HK-2 (cell line): Measurements from ENCODE around the gene ARVCF.
A peak's percentile ranks its signal among the peaks of the same experiment; 100 is the strongest.

Experiments
- DNase-seq: peaks from one replicate; pipeline ENCODE4 v3.0.0-alpha.2; 2018; ENCODE audit not compliant: unreplicated experiment

Gene ARVCF

DNA sequence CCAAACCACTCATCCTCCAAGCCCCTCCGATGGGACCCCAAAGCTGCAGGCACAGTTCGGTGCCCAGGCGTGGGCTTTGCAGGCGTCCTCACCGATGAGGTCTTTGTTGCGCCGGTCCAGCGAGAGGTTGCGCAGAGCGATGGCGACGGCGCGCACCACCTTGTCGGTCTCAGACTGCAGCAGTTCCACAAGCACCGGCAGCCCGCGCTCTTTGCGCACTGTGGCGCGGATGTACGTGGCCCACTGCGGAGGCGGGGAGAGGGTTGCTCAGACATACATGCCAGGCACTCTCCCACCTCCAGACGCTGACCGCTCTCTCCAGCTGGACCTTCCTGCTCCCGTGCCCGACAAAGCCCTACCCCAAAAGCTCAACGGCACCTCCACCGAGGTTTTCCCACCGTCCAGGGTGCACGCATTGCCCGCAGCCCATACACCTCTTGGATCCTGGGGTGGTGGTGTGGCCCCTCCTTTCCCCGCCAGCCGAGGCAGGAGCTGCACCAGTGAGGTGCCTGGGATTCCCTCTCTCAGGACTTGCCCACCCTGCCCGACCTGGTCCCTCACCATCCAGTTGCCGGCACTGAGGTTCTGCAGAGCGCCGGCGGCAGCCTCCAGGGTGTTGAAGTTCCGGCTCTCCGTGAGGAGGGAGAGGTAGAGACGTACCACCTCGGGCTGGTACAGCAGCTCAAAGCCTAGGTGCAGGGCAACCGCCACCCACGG, 42.9 kb downstream of the ARVCF start:
- DNase-seq: no peak

DNA sequence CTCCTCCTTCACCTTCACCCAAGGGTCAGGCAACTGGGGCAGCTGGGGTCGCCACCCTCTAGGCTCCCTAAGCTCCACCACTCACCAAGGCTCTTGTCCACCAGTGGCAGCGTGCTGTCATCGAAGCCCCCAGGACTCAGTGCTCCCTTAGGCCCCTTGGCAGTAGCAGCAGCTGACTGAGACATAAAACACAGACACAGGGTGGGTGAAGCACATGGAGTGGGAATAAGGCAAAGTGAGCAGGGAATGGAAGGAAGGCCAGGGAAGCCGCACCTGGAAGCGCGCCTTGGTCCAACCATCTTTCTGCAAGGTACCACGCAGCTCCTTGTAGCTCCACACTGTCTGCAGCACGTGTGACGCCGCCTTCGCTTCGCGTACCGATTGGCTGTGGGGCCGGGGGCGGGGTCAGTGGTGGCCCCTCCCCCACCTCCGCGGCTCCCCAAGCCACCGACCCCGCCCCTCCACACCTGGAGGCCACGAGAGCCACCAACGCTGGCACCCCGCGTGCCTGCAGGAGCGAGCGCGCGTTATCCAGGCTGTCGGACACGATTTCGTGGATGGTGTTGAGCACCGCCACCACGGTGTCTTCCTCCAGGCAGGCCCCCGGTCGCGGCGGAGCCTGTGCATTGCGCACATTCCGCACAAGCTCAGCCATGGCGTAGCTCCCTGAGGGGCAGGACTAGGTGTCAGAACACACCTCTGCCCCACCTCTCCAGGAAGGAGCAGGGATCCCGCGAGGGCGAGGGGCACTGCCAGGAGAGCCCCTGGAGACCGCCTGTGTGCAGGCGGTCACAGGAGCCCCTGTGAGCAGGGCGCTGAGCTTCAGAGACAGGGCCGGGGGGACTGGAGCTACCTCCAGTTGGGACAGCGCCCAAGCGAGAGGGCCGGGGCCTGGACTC, 43.7 kb downstream of the ARVCF start:
- no peak for DNase-seq

DNA sequence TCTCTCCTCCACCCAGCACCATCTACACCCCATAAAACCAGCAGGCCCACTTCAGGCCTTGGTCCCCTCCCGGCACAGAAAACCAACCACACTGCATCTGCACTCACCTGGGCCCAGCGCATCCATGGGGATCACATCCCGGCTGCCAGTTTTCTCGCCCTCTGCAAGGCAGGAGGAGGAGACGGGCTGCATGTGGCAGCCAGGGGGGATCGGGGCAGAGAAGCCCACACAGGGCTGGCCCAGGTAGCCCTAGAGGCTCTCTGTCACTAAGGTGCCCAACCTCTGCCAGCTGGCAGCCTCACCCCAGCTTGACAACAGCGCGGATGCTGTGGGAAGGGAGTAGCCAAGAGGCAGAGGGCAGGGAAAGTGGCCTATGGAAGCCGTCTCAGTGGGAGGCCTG, 44.4 kb downstream of the ARVCF start:
- no peak for DNase-seq

DNA sequence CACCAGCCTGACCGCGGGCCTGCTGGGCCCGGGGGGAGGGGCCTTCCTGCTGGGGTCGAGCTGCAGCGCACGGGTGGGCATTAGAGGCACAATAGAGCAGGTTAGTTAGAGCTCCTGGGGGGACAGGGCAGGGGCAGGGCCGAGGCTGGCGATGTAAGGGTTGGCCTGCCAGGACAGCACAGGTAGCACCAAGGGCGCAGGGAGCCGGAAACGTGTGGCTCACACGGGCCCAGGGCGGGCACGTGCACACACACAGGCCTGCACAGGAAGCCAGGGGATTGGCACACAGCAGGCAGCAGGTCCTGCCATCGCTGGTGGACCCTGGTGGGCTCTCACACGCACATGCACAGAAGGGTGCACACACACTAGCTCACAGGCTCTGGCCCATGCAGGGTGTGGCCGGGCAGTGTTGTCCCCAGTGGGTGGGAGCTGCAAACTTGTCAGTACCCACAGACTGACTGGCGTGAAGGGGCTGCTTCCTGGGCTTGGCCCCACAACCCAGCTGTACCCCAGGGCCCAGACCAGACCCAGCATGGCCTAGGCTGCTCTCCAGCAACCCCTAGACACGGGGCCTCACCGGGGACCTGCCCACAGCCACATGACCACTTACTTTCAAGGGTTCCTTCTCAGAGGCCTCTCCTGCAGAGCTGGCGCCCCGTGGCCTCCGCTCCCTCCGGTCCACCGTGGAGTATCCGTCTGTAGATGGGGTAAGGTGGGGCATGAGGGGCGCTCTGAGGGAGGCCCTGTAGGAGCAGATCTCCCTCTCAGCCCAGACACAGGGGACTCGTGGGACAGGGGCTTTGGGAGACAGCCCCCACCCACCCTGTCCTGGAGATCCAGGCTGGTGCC, 45.1 kb downstream of the ARVCF start:
- DNase-seq: no peak

DNA sequence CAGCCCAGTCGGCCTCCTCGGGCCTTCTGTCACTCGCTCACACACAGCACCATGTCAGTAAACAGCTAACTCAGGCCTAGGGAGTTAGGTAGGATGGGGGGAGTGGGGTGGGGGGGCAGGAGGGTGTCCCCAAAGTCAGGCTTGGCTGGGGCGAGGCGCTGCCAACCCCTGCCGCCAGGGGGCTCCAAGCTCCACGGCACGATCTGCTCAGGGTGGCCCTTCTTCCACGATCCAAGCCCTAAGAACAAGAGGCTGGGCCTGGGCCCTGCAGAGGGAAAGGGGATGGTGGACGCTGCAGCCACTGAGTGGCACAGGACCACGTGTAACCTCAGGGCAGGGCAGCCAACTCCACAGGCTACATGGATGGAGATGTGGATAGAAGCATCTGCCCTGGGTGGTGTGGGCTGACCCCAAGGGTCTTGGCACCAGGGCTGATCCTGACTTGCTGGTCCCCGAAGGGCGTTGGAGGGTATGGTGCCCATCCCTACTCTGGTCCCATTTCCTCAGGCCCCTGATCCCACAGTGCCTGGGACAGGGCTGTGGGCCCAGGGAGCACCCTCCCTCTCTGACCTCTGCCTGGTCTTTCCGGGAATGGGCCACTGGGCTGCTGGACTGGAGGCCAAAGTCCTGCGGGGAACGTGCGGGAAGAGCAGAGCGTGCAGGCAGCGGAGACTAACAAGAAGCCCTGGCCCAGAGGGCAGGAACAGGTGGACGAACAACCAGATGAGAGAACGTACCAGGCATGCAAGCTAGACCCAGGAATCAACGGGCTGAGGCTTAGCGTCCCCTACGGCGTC, 45.9 kb downstream of the ARVCF start:
- DNase-seq: peak; percentile 68

DNA sequence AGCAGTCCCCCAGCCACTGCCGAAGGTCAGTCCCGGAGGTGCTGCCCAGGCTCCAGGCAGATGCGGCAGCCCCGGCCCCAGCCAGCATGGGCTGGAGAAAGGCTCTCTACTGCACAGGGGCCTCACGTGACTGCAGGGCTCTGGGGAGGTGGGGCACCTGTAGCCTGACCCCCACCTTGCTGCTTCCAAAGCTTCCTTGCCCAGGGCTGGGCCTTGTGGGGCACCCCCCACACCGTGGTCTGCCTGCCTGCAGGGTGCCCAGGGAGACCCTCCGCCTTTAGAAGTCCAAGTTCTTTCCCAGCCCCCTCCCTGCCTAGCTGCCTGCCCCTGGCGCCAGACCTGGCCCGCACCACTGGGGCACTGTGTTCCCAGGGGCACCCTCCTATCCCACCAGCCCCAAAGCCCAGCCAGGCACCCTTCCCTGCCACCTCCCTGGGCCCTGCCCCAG, 46.6 kb downstream of the ARVCF start:
- no peak for DNase-seq

DNA sequence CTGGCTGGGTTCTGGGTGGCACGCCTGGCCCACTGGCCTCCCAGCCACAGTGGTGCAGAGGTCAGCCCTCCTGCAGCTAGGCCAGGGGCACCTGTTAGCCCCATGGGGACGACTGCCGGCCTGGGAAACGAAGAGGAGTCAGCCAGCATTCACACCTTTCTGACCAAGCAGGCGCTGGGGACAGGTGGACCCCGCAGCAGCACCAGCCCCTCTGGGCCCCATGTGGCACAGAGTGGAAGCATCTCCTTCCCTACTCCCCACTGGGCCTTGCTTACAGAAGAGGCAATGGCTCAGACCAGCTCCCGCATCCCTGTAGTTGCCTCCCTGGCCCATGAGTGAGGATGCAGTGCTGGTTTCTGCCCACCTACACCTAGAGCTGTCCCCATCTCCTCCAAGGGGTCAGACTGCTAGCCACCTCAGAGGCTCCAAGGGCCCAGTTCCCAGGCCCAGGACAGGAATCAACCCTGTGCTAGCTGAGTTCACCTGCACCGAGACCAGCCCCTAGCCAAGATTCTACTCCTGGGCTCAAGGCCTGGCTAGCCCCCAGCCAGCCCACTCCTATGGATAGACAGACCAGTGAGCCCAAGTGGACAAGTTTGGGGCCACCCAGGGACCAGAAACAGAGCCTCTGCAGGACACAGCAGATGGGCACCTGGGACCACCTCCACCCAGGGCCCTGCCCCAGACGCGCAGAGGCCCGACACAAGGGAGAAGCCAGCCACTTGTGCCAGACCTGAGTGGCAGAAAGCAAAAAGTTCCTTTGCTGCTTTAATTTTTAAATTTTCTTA, 47.3 kb downstream of the ARVCF start:
- no peak for DNase-seq

DNA sequence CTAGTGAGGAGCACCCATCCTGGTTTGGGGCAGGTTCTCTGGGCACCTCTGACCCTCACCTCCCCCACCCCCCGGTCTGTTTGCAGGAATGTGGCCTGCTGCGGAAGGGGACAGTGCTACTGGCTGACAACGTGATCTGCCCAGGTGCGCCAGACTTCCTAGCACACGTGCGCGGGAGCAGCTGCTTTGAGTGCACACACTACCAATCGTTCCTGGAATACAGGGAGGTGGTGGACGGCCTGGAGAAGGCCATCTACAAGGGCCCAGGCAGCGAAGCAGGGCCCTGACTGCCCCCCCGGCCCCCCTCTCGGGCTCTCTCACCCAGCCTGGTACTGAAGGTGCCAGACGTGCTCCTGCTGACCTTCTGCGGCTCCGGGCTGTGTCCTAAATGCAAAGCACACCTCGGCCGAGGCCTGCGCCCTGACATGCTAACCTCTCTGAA, 48.2 kb downstream of the ARVCF start:
- no peak for DNase-seq

DNA sequence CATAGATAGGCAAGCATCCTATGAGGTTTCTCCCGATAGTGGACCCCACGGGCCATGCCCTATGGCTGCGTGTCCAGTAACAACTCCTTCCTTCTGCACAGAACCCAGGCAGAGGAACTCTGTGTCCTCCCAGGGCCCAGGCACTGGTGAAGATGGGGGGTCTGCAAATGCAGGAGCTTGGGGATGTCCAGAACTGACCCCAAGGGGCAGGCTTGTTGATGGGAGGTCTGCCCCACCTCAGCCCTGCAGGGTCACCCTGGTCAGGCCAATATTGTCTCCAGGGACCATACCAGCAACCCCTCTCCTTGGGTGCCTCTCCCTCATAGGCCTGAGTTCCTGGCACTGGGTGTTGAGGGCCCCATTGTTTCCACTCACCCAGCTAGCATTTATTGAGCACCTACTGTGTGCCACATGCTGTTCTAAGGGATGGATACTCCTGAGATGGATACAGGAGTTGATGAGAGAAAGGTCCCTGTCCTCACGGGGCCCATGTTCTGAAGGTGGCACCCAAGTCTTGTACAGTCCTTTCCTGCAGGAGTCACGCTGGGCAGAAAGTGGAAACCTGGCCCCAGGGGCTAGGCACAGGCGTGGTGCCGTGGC, 48.7 kb downstream of the ARVCF start:
- no peak for DNase-seq

DNA sequence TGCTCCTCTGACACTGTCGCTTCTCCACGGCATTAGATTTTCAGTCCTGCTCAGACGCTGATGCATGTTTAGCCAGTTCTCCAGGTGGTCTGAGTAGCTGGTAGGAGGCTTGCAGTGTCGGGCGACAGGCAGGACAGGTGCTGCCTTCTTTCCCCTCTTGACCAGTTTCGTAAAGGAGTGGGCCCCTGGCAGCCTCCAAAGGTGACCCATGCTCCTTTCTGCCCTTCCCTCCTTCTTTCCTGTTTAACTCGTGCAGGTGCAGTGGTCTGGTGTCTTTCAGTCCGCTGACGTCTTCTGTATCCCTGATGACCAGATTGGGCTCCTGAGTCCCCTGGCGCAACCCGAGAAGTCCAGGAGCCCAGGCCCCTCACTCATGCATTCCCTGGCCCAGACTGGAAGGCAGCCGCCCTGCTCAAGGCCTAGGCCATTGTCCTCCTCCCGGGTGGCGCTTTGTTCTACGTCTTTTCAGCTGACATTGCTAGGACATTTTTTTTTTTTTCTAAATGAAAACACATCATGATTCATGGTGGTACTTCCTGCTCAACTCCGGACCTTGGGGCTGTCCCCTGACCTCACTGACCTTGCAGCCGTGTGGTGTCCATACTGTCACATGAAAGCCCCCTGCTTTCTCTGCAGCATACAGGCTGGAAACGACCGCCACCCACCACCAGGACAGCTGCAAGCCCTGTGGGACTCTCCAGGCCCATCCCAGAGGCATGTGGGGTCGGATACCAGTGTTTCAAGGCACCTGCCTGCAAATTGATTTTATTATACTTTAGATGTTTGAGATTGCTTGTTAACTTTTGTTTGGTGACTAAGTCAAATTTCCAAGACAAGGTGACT, 49.5 kb downstream of the ARVCF start:
- DNase-seq: no peak

DNA sequence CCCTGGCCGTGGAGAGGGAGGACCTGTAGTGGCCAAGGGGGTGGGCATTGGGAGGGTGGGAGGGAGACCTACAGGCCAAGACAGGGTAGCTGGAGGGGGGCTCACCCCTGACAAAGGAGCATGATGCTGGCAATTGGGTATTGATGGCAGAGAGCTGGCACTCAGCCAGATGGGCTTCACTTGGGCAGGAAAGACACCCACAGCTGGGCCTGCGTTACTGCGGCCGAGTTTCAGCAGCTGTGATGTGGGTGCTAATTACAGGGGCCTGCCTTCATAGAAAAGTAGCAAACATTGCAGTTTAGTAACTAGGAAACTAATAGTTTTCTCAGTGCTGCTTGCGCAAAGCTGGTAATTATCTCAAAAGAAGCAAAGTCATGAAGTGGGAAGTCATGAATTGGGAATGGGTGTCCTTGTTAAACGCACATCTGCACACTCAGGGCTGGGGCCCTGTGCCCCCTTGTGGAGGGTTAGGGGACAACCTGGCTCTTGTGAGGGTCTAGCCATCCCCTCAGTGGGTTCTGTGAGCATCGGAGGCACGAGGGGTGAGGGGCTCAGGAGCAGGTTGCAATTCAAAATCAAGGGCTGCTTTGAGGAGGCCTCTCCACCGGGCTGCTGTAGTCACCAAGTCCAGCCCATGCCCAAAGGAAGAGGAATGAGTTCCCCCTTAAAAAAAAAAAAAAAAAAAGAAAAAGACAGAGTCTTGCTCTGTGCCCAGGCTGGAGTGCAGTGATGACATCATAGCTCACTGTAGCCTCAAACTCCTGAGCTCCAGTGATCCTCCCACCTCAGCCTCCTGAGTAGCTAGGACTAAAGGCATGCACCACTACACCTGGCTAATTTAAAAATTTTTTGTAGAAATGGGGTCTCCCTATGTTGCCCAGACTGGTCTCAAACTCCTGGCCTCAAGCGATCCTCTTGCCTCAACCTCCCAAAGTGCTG, 50.6 kb downstream of the ARVCF start:
- DNase-seq: no peak

DNA sequence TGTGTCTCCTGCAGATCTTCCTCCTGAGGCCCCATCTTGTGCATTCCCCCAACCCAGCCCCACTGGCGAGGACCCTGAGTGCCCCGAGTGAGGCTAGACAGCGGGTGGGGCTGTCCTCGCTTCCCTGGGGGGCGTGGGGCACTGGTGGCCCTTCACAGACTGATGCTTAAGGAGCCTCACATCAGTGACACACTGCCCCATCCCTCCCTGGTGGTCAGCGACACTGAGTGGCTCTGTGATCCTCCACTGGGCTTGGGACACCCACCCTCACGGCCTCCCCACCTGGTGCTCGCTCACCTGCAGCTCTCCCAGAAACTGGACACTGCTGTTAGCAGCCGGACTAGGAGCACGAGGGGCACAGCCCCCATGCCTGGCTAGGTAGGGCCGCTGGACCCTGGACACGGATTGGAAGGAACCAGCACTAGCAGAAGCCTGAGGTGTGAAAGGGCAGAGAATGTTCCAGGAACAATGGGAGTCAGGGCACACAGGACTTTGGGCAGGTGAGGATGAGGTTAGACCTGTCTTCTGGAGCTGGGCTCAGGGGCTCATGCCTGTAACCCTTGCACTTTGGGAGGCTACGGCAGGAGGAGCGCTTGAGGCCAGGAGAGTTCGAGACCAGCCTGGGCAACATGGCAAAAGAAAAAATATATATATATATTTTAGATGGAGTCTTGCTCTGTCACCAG, 51.8 kb downstream of the ARVCF start:
- no peak for DNase-seq

DNA sequence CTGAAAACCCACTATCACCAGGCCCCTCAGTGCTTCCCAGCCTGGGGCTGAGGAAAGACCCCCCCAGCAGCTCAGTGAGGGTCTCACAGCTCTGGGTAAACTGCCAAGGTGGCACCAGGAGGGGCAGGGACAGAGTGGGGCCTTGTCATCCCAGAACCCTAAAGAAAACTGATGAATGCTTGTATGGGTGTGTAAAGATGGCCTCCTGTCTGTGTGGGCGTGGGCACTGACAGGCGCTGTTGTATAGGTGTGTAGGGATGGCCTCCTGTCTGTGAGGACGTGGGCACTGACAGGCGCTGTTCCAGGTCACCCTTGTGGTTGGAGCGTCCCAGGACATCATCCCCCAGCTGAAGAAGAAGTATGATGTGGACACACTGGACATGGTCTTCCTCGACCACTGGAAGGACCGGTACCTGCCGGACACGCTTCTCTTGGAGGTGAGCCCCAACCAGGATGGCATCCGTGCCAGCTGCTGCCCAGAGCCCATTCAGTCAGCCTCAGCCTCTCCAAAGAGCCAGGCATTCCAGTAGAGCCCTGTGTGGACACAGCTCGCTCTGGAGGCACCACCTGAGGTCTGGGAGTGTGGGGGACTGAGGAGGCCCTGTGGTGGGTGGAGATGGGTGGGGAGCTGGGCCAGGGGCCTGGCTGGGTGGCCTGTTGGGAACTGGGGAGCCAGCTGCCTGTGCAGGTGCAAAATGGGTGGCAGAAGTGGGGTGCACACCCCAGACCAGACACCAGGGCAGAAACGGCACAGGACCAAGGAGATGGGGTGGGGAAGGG, 52.6 kb downstream of the ARVCF start:
- no peak for DNase-seq

DNA sequence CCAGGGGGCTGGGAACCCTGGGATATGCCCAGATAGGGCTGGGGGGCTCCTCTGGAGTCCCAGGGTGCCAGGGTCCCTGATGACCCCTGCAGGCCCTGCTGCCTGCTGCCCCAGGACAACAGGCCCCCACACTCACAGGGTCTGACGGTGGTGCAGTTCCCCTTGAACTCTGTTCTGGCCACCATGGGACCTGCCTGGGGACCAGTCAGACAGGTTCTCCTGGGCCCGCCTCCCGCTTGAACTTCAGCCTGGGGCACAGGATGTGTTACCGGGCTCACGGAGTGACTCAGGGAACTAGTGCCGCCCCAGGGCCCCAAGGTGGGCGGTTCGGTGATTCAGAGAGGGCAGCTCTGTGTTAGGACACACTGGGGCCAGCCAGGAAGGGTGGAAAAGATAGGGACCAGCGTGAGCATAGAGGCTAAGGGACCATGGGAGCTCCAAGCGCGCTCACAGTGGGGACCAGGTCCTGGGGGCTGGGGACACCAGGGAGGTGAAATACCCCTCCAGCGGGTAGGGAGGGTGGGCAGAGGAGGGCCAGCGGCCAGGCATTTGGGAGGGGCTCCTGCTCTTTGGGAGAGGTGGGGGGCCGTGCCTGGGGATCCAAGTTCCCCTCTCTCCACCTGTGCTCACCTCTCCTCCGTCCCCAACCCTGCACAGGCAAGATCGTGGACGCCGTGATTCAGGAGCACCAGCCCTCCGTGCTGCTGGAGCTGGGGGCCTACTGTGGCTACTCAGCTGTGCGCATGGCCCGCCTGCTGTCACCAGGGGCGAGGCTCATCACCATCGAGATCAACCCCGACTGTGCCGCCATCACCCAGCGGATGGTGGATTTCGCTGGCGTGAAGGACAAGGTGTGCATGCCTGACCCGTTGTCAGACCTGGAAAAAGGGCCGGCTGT, 53.5 kb downstream of the ARVCF start:
- DNase-seq: peak; percentile 90

DNA sequence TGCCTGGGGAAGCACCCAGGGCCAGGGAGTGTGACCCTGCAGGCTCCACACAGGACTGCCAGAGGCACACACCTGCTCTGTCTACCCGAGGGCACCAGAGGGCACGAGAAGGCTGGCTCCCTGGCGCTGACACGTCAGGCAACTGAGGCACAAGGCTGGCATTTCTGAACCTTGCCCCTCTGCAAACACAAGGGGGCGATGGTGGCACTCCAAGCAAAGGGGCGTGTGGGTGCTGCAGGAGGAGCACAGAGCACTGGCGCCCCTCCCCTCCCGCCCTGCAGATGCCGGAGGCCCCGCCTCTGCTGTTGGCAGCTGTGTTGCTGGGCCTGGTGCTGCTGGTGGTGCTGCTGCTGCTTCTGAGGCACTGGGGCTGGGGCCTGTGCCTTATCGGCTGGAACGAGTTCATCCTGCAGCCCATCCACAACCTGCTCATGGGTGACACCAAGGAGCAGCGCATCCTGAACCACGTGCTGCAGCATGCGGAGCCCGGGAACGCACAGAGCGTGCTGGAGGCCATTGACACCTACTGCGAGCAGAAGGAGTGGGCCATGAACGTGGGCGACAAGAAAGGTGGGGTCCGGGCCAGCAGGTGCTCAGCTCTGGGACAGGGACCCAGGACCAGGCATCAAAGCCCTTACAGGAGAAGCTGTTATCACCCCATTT, 54.2 kb downstream of the ARVCF start:
- DNase-seq: peak; percentile 50
